Uterus (tissue), 4 donors: ENCODE measurements around the gene CCND2. TPM values are rescaled to one million over a fixed set of nuclear protein-coding genes. Genes with fewer than 3 reads are reported as not detected.
A peak's percentile ranks its signal among the peaks of the same experiment; 100 is the strongest.

Source experiments
- DNase-seq, 2 donors: peaks; one replicate each; pipeline ENCODE4 v3.0.0-alpha.2; 2019 to 2020
- H3K27ac ChIP-seq, 2 donors: fragments of 200-600 bp; sonication (generic); 1 replicate in 1 of 2; 2 replicates in 1 of 2; pipeline ENCODE4 v1.5.1; 2016 to 2018
- H3K27me3 ChIP-seq, 2 donors: fragments of 200-600 bp; sonication (generic); one replicate each; pipeline ENCODE4 v1.5.1; 2018 to 2019; ENCODE audit warnings: control low read depth in 1 of 2
- H3K36me3 ChIP-seq, 2 donors: fragments of 200-600 bp; sonication (generic); one replicate each; pipeline ENCODE4 v1.5.1; 2019; ENCODE audit warnings: control low read depth in 1 of 2
- H3K4me1 ChIP-seq, 2 donors: fragments of 200-600 bp; sonication (generic); one replicate each; pipeline ENCODE4 v1.5.1; 2018 to 2019; ENCODE audit warnings: control low read depth in 1 of 2
- H3K4me3 ChIP-seq, 2 donors: fragments of 200-600 bp; sonication (generic); 1 replicate in 1 of 2; 2 replicates in 1 of 2; pipeline ENCODE4 v1.5.1; 2018 to 2019; ENCODE audit warnings: mild to moderate bottlenecking in 1 of 2
- H3K9me3 ChIP-seq, 2 donors: fragments of 200-600 bp; sonication (generic); one replicate each; pipeline ENCODE4 v1.5.1; 2019; ENCODE audit warnings: control low read depth in 1 of 2
- POLR2A ChIP-seq, 2 donors: fragments of 450-650 bp; IDR thresholded peaks; one replicate each; pipeline ENCODE4 v1.6.1; 2016; ENCODE audit warnings: antibody characterized with exemption in 2 of 2, mild to moderate bottlenecking in 1 of 2, moderate library complexity in 1 of 2
- intact Hi-C: fragments of 100-400 bp; cut with DNase I; formaldehyde crosslinking; loops from one replicate; pipeline ENCODE4 v1.15.1; 2023; ENCODE audit warnings: low total_unique reads
- total RNA-seq, 4 donors: library from RNA; depleted of rRNA in 3 of 4; stranded (reverse); fragments of >200 nt in 3 of 4; gene quantifications; one replicate each; pipeline versions ENCODE4 v1.1.0 to v1.2.4, GENCODE V29; 2014 to 2023
- TF ChIP-seq, protein P1 (sequence below), 4 experiments: fragments of 200-600 bp in 2 of 4; fragments of 450-650 bp in 2 of 4; sonication (generic) in 2 of 4; IDR thresholded peaks; one replicate each; pipeline ENCODE4 v1.5.1; 2016 to 2019; ENCODE audit warnings: antibody characterized with exemption in 4 of 4, mild to moderate bottlenecking in 2 of 4, moderate library complexity in 1 of 4
- donor health status: DM: yes; HTN: yes; CAD: no.

Gene CCND2
- total RNA-seq, 4 donors from 2014 or later: 49.4 to 210 (median 100) TPM

DNA sequence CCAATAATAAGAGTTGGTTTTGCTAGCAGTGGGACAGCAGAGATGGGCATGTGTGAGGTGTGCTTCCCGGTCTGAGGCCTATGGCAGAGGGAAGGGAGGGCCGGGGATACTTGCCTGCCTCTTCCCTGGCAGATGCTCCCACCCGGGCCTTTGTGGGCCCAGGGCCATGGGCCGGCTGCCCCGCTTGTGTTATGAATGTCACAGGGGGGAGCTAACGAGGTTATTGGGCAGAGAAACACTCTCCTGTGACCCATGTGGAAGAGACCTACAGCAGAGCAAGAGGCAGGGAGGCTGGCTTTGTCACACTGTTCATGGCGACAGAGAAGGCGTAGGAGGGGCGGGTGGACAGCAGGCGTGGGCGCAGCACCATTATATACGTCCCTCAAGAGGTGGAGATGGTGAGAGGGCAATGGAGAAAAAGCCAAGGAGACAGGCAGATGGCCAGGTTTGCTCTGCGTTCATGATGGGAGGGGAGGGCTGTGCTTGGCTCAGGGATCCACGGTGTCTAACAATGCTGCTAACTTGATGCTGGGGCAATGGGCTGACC lies 13.3 kb downstream of the CCND2 start:
- TF ChIP-seq, protein P1, sequence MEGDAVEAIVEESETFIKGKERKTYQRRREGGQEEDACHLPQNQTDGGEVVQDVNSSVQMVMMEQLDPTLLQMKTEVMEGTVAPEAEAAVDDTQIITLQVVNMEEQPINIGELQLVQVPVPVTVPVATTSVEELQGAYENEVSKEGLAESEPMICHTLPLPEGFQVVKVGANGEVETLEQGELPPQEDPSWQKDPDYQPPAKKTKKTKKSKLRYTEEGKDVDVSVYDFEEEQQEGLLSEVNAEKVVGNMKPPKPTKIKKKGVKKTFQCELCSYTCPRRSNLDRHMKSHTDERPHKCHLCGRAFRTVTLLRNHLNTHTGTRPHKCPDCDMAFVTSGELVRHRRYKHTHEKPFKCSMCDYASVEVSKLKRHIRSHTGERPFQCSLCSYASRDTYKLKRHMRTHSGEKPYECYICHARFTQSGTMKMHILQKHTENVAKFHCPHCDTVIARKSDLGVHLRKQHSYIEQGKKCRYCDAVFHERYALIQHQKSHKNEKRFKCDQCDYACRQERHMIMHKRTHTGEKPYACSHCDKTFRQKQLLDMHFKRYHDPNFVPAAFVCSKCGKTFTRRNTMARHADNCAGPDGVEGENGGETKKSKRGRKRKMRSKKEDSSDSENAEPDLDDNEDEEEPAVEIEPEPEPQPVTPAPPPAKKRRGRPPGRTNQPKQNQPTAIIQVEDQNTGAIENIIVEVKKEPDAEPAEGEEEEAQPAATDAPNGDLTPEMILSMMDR (IDR thresholded peaks at IDR 0.05): no peak
- no peak for TF ChIP-seq POLR2A (IDR thresholded peaks at IDR 0.05)
- Histone ChIP-seq H3K9me3 (no peaks in the 10 kb centered on the region), H3K4me3 (no peak overlapping the region), H3K27ac (peak overlapping the region; percentile 21 to 25), H3K4me1 (peaks cover 0 to 13% of the 10 kb centered on the region in 2 donors), H3K36me3 (no peaks in the 10 kb centered on the region), H3K27me3 (no peaks in the 10 kb centered on the region)
- no peak for DNase-seq
- intact Hi-C loops: loop anchor here (2.0 kb wide), 1 partner anchor 18 kb away; no protein-coding TSS in a partner anchor

DNA sequence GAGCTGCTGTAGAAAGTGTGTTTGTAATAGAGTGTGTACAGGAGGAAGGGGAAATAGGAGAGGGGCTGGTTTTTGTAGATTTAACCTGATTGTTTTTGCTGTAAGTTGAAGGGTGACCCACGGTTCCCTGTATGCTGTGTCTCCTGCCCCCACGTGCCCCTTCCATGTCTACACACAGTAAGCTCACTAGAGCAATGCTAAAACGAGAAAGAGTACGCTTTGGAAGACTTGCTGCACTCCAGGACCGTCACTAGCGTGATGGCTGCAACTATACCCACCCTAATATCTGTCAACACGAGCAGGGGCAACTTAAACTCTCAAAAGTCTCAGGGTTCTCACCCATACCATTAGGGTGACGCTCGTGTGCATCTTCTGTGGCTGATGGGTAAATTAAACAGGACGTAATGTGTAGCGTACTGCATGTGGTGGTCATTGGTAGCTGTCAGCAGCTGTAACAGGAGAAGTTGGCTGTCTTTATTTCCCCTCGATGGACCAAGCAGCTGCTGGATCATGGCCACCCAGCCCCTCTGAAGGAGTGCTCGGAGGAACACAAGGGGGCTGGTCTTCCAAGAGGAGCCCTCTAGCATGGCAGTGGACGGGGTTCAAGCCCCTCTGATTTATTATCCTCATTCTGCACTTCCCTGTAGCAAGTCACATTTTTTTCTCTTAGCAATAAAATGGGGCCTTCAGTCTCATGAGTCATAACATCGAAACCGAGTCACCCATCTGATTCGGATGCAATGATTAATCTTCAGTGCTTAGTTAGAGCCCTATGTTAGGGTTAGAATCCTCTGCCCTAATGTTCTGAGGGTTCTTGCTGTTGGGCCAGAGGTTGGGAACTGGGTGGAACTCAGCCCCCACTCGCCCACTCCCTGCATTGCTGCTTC lies 14.0 kb downstream of the CCND2 start:
- peaks cover 0 to 13% of the 10 kb centered on the region in 2 donors for H3K4me1 ChIP-seq
- peak overlapping the region; percentile 21 to 25 for H3K27ac ChIP-seq
- no peak for TF ChIP-seq POLR2A (IDR thresholded peaks at IDR 0.05)
- TF ChIP-seq, protein P1 (IDR thresholded peaks at IDR 0.05): no peak
- H3K36me3 ChIP-seq: no peaks in the 10 kb centered on the region
- H3K9me3 ChIP-seq: no peaks in the 10 kb centered on the region
- no peaks in the 10 kb centered on the region for H3K27me3 ChIP-seq
- H3K4me3 ChIP-seq: no peak overlapping the region
- intact Hi-C loops: loop anchor here (2.0 kb wide), 1 partner anchor 19 kb away; no protein-coding TSS in a partner anchor
- DNase-seq: no peak

DNA sequence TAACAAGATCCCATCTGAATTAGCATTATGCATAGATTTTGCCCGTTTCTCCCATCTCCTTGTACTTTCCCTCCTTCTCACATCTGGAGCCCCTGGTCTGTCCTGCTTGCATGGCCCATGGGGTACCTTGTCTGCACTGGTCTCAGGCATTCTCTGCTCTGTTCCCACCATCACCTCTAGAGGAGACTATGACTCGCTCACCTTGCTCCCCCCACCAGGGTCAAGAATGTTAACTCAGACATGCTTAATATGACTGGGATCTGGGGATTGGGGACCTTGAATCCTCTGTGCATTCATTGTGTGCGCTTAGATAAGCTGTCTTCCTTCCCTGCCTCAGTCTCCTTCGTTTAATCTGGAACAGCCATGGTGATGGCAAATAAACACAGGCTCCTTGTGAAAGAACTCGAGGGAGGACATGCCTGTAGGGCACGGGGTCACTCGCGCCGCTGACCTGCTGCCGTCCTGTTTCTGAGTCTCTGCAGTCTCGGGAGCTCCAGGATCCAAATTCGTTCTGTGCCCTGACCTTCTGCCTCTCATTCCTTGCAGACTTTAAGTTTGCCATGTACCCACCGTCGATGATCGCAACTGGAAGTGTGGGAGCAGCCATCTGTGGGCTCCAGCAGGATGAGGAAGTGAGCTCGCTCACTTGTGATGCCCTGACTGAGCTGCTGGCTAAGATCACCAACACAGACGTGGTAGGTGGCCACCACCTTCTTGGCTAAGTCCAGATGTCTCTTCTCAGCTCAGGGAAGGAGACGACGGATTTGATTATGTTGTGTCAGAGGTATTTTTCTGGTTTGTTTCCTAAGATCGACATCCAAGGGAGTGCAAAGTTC lies 15.0 kb downstream of the CCND2 start:
- no peaks in the 10 kb centered on the region for H3K9me3 ChIP-seq
- peaks cover 0 to 17% of the 10 kb centered on the region in 2 donors for H3K4me1 ChIP-seq
- peak overlapping the region in 1 of 2 donors; percentile 8 for H3K27ac ChIP-seq
- no peak for DNase-seq
- no peaks in the 10 kb centered on the region for H3K27me3 ChIP-seq
- TF ChIP-seq POLR2A (IDR thresholded peaks at IDR 0.05): no peak
- TF ChIP-seq, protein P1 (IDR thresholded peaks at IDR 0.05): no peak
- no peak overlapping the region for H3K4me3 ChIP-seq
- H3K36me3 ChIP-seq: no peaks in the 10 kb centered on the region
- intact Hi-C loops: no loop called here

DNA sequence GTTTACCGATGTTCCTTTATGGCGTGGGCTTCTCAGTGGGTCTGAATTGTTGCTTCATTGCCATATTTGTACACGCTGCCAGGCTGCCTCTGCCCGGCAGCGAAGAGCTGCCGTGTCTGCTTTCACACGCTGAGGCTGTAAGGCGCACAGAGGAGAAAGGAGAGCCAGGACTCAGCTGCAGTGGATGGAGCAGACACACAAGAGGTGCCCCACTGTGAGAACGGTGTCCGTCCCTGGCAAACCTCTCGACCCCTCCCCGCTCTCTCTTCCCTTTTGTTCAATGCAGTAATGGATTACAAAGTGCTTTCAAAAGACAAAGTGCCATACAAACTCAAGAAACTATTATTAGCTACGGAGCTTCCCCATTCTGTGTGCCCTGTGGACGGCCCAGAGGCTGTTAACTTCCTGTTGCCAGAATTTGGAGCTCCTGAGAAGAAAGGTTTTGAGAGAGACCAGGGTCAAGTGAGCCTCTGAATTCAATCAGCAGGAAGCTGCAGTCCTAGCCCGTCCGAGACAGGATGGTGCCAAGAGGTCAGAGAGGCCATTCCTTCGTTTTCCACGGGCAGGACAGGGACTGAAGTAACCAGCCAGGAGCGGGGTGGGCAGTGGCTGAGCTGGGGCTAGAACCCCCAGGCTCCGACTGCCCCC lies 15.8 kb downstream of the CCND2 start:
- TF ChIP-seq, protein P1 (IDR thresholded peaks at IDR 0.05): no peak
- TF ChIP-seq POLR2A (IDR thresholded peaks at IDR 0.05): no peak
- Histone ChIP-seq H3K27ac (peak overlapping the region; percentile 8 to 44), H3K27me3 (no peaks in the 10 kb centered on the region), H3K4me3 (no peak overlapping the region), H3K4me1 (peaks cover 0 to 17% of the 10 kb centered on the region in 2 donors), H3K9me3 (no peaks in the 10 kb centered on the region), H3K36me3 (no peaks in the 10 kb centered on the region)
- DNase-seq: no peak
- intact Hi-C loops: no loop called here
